Measurements from ENCODE around the gene TSSK3.

Gene TSSK3

GRCh38 chr1:32362474-32363313 is at the start of gene TSSK3, which contains the start of gene FAM229A:
TSS of gene TSSK3 (plus strand) at chr1:32362539. CDS start at chr1:32362702, 163 bp downstream.
TSS of gene FAM229A (minus strand) at chr1:32362485. CDS start at chr1:32362091, 394 bp downstream.
- Histone ChIP-seq H3K27ac (ENCODE audit: low read length) (no peak within 1 kb of the TSS), H3K27me3 (ENCODE audit: low read depth, low read length) (no peaks in the 10 kb centered on the region), H3K9me3 (ENCODE audit: insufficient read depth, low read length) (no peaks in the 10 kb centered on the region), H3K9ac (ENCODE audit: low read length) (no peak within 1 kb of the TSS), H4K20me1 (ENCODE audit: insufficient read depth, low read length) (no peaks in the 10 kb centered on the region), H3K4me1 (ENCODE audit: low read length) (no peaks in the 10 kb centered on the region), H3K4me2 (ENCODE audit: low read length) (no peak within 1 kb of the TSS), H3K79me2 (ENCODE audit: low read length) (no peaks in the 10 kb centered on the region), H2AFZ (ENCODE audit: low read depth, low read length) (no peak within 1 kb of the TSS), H3K4me3 (ENCODE audit: low read length) (no peak within 1 kb of the TSS), H3K36me3 (replicated peaks; ENCODE audit: low read depth, low read length) (peaks cover 6% of the 10 kb centered on the region)
- TF ChIP-seq CTCF (IDR thresholded peaks at IDR 0.05; ENCODE audit: low read depth, low read length) (no peak), EZH2phosphoT487 (IDR thresholded peaks at IDR 0.05; ENCODE audit: low read depth) (no peak)

GRCh38 chr1:32316903-32317277 is 45.4 kb upstream of the TSSK3 start:
- peaks cover 3% of the 10 kb centered on the region; the same call in 1 of the 2 replicates for H4K20me1 ChIP-seq (ENCODE audit: insufficient read depth, low read length)
- TF ChIP-seq EZH2phosphoT487 (IDR thresholded peaks at IDR 0.05; ENCODE audit: low read depth) (no peak), CTCF (IDR thresholded peaks at IDR 0.05; ENCODE audit: low read depth, low read length) (no peak)
- H3K4me2 ChIP-seq (ENCODE audit: low read length) = peak overlapping the region; percentile 49; the same call in 1 of the 2 replicates
- H3K9ac ChIP-seq (ENCODE audit: low read length) = no peak overlapping the region
- H2AFZ ChIP-seq (ENCODE audit: low read depth, low read length) = no peak overlapping the region
- peaks cover 22% of the 10 kb centered on the region for H3K79me2 ChIP-seq (ENCODE audit: low read length)
- peaks cover 9% of the 10 kb centered on the region for H3K4me1 ChIP-seq (ENCODE audit: low read length)
- no peaks in the 10 kb centered on the region for H3K27me3 ChIP-seq (ENCODE audit: low read depth, low read length)
- H3K36me3 ChIP-seq (replicated peaks; ENCODE audit: low read depth, low read length) = peaks cover 19% of the 10 kb centered on the region
- H3K27ac ChIP-seq (ENCODE audit: low read length) = no peak overlapping the region
- no peaks in the 10 kb centered on the region for H3K9me3 ChIP-seq (ENCODE audit: insufficient read depth, low read length)
- no peak overlapping the region for H3K4me3 ChIP-seq (ENCODE audit: low read length)

GRCh38 chr1:32318127-32318869 is 44.0 kb upstream of the TSSK3 start:
- no peaks in the 10 kb centered on the region for H3K9me3 ChIP-seq (ENCODE audit: insufficient read depth, low read length)
- peaks cover 3% of the 10 kb centered on the region; the same call in 1 of the 2 replicates for H4K20me1 ChIP-seq (ENCODE audit: insufficient read depth, low read length)
- no peak overlapping the region for H2AFZ ChIP-seq (ENCODE audit: low read depth, low read length)
- peaks cover 14% of the 10 kb centered on the region for H3K79me2 ChIP-seq (ENCODE audit: low read length)
- no peaks in the 10 kb centered on the region for H3K27me3 ChIP-seq (ENCODE audit: low read depth, low read length)
- peaks cover 9% of the 10 kb centered on the region for H3K4me1 ChIP-seq (ENCODE audit: low read length)
- no peak overlapping the region for H3K9ac ChIP-seq (ENCODE audit: low read length)
- peaks cover 20% of the 10 kb centered on the region for H3K36me3 ChIP-seq (replicated peaks; ENCODE audit: low read depth, low read length)
- H3K27ac ChIP-seq (ENCODE audit: low read length) = no peak overlapping the region
- no peak overlapping the region for H3K4me3 ChIP-seq (ENCODE audit: low read length)
- no peak overlapping the region for H3K4me2 ChIP-seq (ENCODE audit: low read length)
- TF ChIP-seq EZH2phosphoT487 (IDR thresholded peaks at IDR 0.05; ENCODE audit: low read depth) (no peak), CTCF (IDR thresholded peaks at IDR 0.05; ENCODE audit: low read depth, low read length) (no peak)

- Histone ChIP-seq H3K79me2 (ENCODE audit: low read length) (peaks cover 2% of the 10 kb centered on the region; the same call in 1 of the 2 replicates), H3K9ac (ENCODE audit: low read length) (no peak overlapping the region), H3K4me3 (ENCODE audit: low read length) (no peak overlapping the region), H2AFZ (ENCODE audit: low read depth, low read length) (no peak overlapping the region), H3K27me3 (ENCODE audit: low read depth, low read length) (no peaks in the 10 kb centered on the region), H3K4me2 (ENCODE audit: low read length) (no peak overlapping the region), H3K4me1 (ENCODE audit: low read length) (peaks cover 2% of the 10 kb centered on the region), H3K36me3 (replicated peaks; ENCODE audit: low read depth, low read length) (peaks cover 13% of the 10 kb centered on the region), H4K20me1 (ENCODE audit: insufficient read depth, low read length) (no peaks in the 10 kb centered on the region), H3K9me3 (ENCODE audit: insufficient read depth, low read length) (no peaks in the 10 kb centered on the region), H3K27ac (ENCODE audit: low read length) (no peak overlapping the region)
- TF ChIP-seq CTCF (IDR thresholded peaks at IDR 0.05; ENCODE audit: low read depth, low read length) (no peak), EZH2phosphoT487 (IDR thresholded peaks at IDR 0.05; ENCODE audit: low read depth) (no peak)
Observed at GRCh38 chr1:32321712-32322291, 40.5 kb upstream of the TSSK3 start.
